Smooth muscle cell of the coronary artery (primary cell): ENCODE data around the gene IKZF2. TPM values are rescaled to one million over a fixed set of nuclear protein-coding genes. Genes with fewer than 3 reads are reported as not detected.

ENCODE experiments used
- total RNA-seq: library from RNA; depleted of rRNA; stranded (reverse); fragments of >200 nt; gene quantifications from 2 replicates; pipeline ENCODE4 v1.2.3, GENCODE V29; 2014; ENCODE audit warnings: low replicate concordance

The IKZF2 gene
- 7.6 and 10.8 TPM in 2 replicates for total RNA-seq

DNA sequence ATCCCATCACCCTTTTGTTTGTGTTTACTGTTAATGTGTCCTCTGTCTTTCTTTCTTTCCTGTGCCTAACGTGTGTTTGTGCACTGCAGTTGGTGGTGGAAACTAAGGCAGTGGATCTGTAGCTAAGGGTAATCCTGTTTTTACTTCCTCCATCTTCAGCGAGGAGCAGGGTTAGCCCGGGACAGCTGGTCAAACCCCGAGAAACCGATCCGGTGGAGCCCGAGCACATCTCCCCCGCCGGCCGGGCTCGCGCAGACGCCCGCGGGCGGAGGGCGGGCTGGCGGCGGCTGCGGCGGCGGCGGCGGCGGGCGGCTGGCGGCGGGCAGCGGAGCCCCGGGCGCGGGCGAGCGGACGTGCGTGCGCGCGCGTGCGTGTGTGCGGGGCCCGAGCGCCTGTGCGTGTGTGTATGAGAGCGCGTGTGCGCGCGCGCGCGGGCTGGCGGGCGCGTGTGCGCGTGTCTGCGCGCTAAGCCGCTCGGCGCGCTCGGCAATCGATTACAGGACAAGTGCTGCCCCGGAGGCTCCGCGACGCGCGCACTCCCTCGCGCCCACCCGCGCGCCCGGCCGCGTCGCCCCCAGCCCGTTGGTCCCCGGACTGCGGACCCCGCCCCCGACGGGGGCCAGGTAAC lies at the start of gene IKZF2:
IKZF2 (minus strand) TSS at position 176 of the 628 bp plus-strand sequence. CDS start 2,983 bp downstream, outside the sequence.

Other genes starting within 250 kb of the IKZF2 start
- gene SPAG16, start 132.9 kb upstream of the IKZF2 start, total RNA-seq = 19.1 and 36.5 TPM in 2 replicates